ENCODE data around the gene NAALADL2. TPM values are rescaled to one million over a fixed set of nuclear protein-coding genes. Genes with fewer than 3 reads are reported as not detected.

Gene NAALADL2
- total and polyA plus RNA-seq, 2 donors from 2014 or later: 2.0 to 20.2 TPM

DNA sequence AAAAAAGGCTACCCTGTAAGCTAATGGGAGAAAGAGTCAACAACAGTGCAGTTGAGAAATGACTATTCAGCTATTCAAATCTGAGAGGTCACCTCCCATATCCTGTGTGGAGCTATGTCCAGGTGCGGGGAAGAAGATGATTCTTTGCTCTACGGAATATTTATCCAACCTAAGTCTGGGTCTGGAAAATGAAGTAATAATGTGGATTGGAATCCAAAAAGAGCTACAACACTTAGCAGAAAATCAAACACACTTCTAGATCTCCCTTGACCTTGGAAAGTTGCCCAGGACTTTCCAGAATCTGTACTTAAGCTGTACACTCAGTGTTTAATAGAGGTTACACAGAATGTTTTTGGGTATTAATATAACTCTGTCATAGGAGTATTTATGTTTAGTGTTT lies 251.9 kb downstream of the NAALADL2 start:
- intact Hi-C loops (cut with DNase I): no loop called here
- Histone ChIP-seq H3K27me3 (ENCODE audit: control insufficient read depth, insufficient read depth, low read length) (no peaks in the 10 kb centered on the region), H3K4me3 (ENCODE audit: low read length in 3 of 3) (no peak overlapping the region), H3K36me3 (ENCODE audit: control insufficient read depth in 2 of 3, insufficient read depth in 3 of 3, low read length in 3 of 3) (no peaks in the 10 kb centered on the region), H3K27ac (ENCODE audit: low read depth in 2 of 2, low read length in 2 of 2) (no peak overlapping the region), H3K9ac (ENCODE audit: low read length in 3 of 3) (no peak overlapping the region), H3K9me3 (ENCODE audit: control insufficient read depth in 2 of 3, insufficient read depth in 1 of 3, low read length in 3 of 3) (no peaks in the 10 kb centered on the region), H3K4me1 (ENCODE audit: control insufficient read depth in 2 of 3, insufficient read depth in 2 of 3, low read depth in 1 of 3, low read length in 3 of 3) (no peaks in the 10 kb centered on the region)
- TF ChIP-seq, protein P1, sequence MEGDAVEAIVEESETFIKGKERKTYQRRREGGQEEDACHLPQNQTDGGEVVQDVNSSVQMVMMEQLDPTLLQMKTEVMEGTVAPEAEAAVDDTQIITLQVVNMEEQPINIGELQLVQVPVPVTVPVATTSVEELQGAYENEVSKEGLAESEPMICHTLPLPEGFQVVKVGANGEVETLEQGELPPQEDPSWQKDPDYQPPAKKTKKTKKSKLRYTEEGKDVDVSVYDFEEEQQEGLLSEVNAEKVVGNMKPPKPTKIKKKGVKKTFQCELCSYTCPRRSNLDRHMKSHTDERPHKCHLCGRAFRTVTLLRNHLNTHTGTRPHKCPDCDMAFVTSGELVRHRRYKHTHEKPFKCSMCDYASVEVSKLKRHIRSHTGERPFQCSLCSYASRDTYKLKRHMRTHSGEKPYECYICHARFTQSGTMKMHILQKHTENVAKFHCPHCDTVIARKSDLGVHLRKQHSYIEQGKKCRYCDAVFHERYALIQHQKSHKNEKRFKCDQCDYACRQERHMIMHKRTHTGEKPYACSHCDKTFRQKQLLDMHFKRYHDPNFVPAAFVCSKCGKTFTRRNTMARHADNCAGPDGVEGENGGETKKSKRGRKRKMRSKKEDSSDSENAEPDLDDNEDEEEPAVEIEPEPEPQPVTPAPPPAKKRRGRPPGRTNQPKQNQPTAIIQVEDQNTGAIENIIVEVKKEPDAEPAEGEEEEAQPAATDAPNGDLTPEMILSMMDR (IDR thresholded peaks at IDR 0.05; ENCODE audit: borderline replicate concordance, extremely low read depth, insufficient read depth): no peak
- FAIRE-seq: no peak
- DNase-seq: no peak

DNA sequence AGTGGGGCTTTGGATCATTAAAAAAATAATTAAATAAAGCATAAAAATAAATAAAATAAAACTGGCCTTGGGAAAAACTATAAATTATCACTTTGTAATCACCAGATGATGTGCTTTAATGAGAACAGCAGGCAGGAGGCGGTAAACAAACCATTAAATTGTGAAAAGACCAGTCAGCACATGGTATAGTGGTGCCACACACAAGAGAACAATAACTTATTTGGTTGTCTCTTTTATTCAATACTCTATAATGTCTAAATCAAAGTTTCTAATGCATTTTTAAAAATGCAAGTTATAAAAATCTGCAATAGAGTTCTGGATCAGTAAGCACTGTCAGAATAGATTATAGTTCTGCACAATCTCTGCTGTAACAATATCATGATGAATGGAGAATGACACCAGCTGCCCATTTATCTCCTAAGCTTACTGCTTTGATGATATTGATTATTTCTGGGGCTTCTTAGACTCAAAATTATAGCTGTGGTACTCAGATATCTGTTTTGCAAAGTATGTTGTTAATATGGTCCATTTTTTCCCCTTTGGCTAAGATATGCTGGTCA lies 259.3 kb downstream of the NAALADL2 start:
- H3K27me3 ChIP-seq (ENCODE audit: control insufficient read depth, insufficient read depth, low read length): no peaks in the 10 kb centered on the region
- H3K36me3 ChIP-seq (ENCODE audit: control insufficient read depth in 2 of 3, insufficient read depth in 3 of 3, low read length in 3 of 3): no peaks in the 10 kb centered on the region
- DNase-seq (no peak), FAIRE-seq (no peak)
- no peak overlapping the region for H3K27ac ChIP-seq (ENCODE audit: low read depth in 2 of 2, low read length in 2 of 2)
- no peaks in the 10 kb centered on the region for H3K4me1 ChIP-seq (ENCODE audit: control insufficient read depth in 2 of 3, insufficient read depth in 2 of 3, low read depth in 1 of 3, low read length in 3 of 3)
- H3K4me3 ChIP-seq (ENCODE audit: low read length in 3 of 3): no peak overlapping the region
- H3K9ac ChIP-seq (ENCODE audit: low read length in 3 of 3): no peak overlapping the region
- TF ChIP-seq, protein P1 (IDR thresholded peaks at IDR 0.05; ENCODE audit: borderline replicate concordance, extremely low read depth, insufficient read depth): no peak
- intact Hi-C loops (cut with DNase I): no loop called here
- H3K9me3 ChIP-seq (ENCODE audit: control insufficient read depth in 2 of 3, insufficient read depth in 1 of 3, low read length in 3 of 3): no peaks in the 10 kb centered on the region

DNA sequence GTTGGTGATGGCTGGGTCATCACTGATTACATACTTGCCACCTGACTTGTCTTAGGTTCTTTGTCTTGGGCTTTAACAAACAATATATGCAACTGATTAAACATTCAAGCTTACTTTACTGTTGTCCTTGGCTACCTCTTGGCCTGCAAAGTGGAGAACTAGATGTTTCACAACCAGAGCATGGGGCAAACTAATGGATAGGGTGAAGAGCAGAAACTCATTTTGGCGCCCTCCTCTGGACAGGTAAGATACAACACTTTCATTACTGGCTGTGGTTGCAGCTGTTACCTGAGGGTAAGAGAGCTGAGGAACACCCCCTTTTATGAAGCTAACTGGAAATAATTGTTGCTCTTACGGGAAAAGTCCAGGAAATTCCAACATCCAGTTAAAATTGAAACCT lies 262.1 kb downstream of the NAALADL2 start:
- intact Hi-C loops (cut with DNase I): no loop called here
- no peak overlapping the region for H3K4me3 ChIP-seq (ENCODE audit: low read length in 3 of 3)
- FAIRE-seq: no peak

More for the DNA sequence above, 262.1 kb downstream of the NAALADL2 start:
- Histone ChIP-seq H3K9ac (ENCODE audit: low read length in 3 of 3) (no peak overlapping the region), H3K9me3 (ENCODE audit: control insufficient read depth in 2 of 3, insufficient read depth in 1 of 3, low read length in 3 of 3) (no peaks in the 10 kb centered on the region), H3K4me1 (ENCODE audit: control insufficient read depth in 2 of 3, insufficient read depth in 2 of 3, low read depth in 1 of 3, low read length in 3 of 3) (no peaks in the 10 kb centered on the region), H3K27me3 (ENCODE audit: control insufficient read depth, insufficient read depth, low read length) (no peaks in the 10 kb centered on the region), H3K27ac (ENCODE audit: low read depth in 2 of 2, low read length in 2 of 2) (no peak overlapping the region), H3K36me3 (ENCODE audit: control insufficient read depth in 2 of 3, insufficient read depth in 3 of 3, low read length in 3 of 3) (no peaks in the 10 kb centered on the region)
- TF ChIP-seq, protein P1 (IDR thresholded peaks at IDR 0.05; ENCODE audit: borderline replicate concordance, extremely low read depth, insufficient read depth): no peak
- no peak for DNase-seq

All from kidney (tissue), 14 donors.